CD4-positive, alpha-beta T cell treated with Interleukin-15 for 4 hours (primary cell): ENCODE measurements around the gene PRR23E.

Experiments used
- DNase-seq: peaks from one replicate; pipeline ENCODE4 v3.0.0-alpha.2; 2020; ENCODE audit warnings: low spot score

Gene PRR23E

GRCh38 chr3:127165036-127165435 is 27.9 kb upstream of the PRR23E start:
- no peak for DNase-seq

GRCh38 chr3:127165694-127166485 is 27.0 kb upstream of the PRR23E start:
- DNase-seq = no peak

- no peak for DNase-seq
Observed at GRCh38 chr3:127166501-127167065, 26.3 kb upstream of the PRR23E start.

GRCh38 chr3:127167315-127168043 is 25.5 kb upstream of the PRR23E start:
- DNase-seq = no peak

- DNase-seq = no peak
Observed at GRCh38 chr3:127168271-127168670, 24.7 kb upstream of the PRR23E start.

- DNase-seq = no peak
Observed at GRCh38 chr3:127170814-127171213, 22.1 kb upstream of the PRR23E start.

- DNase-seq = no peak
Observed at GRCh38 chr3:127171320-127171719, 21.6 kb upstream of the PRR23E start.

- no peak for DNase-seq
Observed at GRCh38 chr3:127171721-127172120, 21.2 kb upstream of the PRR23E start.

- DNase-seq = no peak
Observed at GRCh38 chr3:127172211-127172610, 20.7 kb upstream of the PRR23E start.

- DNase-seq = no peak
Observed at GRCh38 chr3:127172781-127173515, 20.0 kb upstream of the PRR23E start.

- DNase-seq = no peak
Observed at GRCh38 chr3:127173516-127174166, 19.3 kb upstream of the PRR23E start.

- no peak for DNase-seq
Observed at GRCh38 chr3:127174284-127174683, 18.6 kb upstream of the PRR23E start.

- no peak for DNase-seq
Observed at GRCh38 chr3:127174715-127175140, 18.2 kb upstream of the PRR23E start.

GRCh38 chr3:127175272-127175671 is 17.7 kb upstream of the PRR23E start:
- no peak for DNase-seq

- no peak for DNase-seq
Observed at GRCh38 chr3:127177226-127177625, 15.7 kb upstream of the PRR23E start.

GRCh38 chr3:127180859-127181258 is 12.1 kb upstream of the PRR23E start:
- DNase-seq = no peak

- no peak for DNase-seq
Observed at GRCh38 chr3:127182431-127182830, 10.5 kb upstream of the PRR23E start.

GRCh38 chr3:127182848-127183714 is 9.8 kb upstream of the PRR23E start:
- DNase-seq = no peak

GRCh38 chr3:127183931-127184869 is 8.7 kb upstream of the PRR23E start:
- DNase-seq = no peak

GRCh38 chr3:127184870-127185216 is 8.1 kb upstream of the PRR23E start:
- no peak for DNase-seq
